ENCODE measurements around the gene BNIP5.

BNIP5 gene

GRCh38 chr6:36283608-36284007, 53.1 kb downstream of the BNIP5 start:
- TF ChIP-seq, protein P1, sequence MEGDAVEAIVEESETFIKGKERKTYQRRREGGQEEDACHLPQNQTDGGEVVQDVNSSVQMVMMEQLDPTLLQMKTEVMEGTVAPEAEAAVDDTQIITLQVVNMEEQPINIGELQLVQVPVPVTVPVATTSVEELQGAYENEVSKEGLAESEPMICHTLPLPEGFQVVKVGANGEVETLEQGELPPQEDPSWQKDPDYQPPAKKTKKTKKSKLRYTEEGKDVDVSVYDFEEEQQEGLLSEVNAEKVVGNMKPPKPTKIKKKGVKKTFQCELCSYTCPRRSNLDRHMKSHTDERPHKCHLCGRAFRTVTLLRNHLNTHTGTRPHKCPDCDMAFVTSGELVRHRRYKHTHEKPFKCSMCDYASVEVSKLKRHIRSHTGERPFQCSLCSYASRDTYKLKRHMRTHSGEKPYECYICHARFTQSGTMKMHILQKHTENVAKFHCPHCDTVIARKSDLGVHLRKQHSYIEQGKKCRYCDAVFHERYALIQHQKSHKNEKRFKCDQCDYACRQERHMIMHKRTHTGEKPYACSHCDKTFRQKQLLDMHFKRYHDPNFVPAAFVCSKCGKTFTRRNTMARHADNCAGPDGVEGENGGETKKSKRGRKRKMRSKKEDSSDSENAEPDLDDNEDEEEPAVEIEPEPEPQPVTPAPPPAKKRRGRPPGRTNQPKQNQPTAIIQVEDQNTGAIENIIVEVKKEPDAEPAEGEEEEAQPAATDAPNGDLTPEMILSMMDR (IDR thresholded peaks at IDR 0.05; ENCODE audit: borderline replicate concordance, control extremely low read depth, extremely low read depth, insufficient read depth, missing control alignments) = no peak
- in situ Hi-C loops (cut with MboI; ENCODE audit: low sequenced_read_pairs, unreplicated experiment) = no loop called here
- no peak for DNase-seq (ENCODE audit: low spot score)

DNA sequence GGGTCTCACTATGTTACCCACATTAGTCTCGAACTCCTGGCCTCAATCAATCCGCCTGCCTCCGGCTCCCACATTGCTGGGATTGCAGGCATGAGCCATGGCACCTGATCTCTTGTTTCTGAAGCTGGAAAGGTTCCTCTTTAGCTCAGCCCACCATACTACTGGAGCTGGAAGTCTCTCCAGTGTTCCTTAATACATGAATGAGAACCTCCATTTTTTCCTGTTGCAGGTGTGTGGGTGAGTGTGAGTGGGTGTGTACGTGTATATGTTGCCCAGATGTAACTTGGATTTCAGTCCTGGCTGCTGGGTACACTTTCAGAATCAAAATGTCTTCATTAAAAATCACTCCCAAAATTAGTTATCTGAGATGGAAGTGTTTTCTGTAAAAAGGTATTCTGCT, 55.7 kb downstream of the BNIP5 start:
- DNase-seq (ENCODE audit: low spot score) = no peak
- in situ Hi-C loops (cut with MboI; ENCODE audit: low sequenced_read_pairs, unreplicated experiment) = no loop called here
- TF ChIP-seq, protein P1 (IDR thresholded peaks at IDR 0.05; ENCODE audit: borderline replicate concordance, control extremely low read depth, extremely low read depth, insufficient read depth, missing control alignments) = no peak

DNA sequence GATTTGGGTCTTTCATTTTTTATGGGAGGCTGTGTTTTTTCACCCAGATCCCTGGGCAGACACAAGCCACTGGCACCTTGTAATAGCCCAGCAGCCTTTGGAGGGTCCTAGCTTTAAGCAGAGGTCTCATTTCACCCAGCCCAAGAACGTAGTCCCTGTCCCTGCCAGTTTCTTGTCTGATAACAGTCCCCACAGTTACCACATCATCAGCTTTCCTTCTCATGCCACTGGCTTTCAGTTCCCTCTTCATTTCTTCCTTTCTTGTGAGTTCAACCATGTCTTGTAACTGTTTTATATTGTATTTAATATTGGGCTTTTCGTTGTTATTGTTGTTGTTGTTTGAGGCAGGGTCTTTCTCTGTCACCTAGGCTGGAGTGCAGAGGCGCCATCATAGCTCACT, 56.2 kb downstream of the BNIP5 start:
- in situ Hi-C loops (cut with MboI; ENCODE audit: low sequenced_read_pairs, unreplicated experiment) = no loop called here

GRCh38 chr6:36277946-36278470, 58.7 kb downstream of the BNIP5 start:
- DNase-seq (ENCODE audit: low spot score) = no peak
- in situ Hi-C loops (cut with MboI; ENCODE audit: low sequenced_read_pairs, unreplicated experiment) = no loop called here
- TF ChIP-seq, protein P1 (IDR thresholded peaks at IDR 0.05; ENCODE audit: borderline replicate concordance, control extremely low read depth, extremely low read depth, insufficient read depth, missing control alignments) = no peak

More for the DNA sequence above, 56.2 kb downstream of the BNIP5 start:
- TF ChIP-seq, protein P1 (IDR thresholded peaks at IDR 0.05; ENCODE audit: borderline replicate concordance, control extremely low read depth, extremely low read depth, insufficient read depth, missing control alignments) = no peak
- no peak for DNase-seq (ENCODE audit: low spot score)

- no peak for DNase-seq (ENCODE audit: low spot score)
- TF ChIP-seq, protein P1 (IDR thresholded peaks at IDR 0.05; ENCODE audit: borderline replicate concordance, control extremely low read depth, extremely low read depth, insufficient read depth, missing control alignments) = no peak
- in situ Hi-C loops (cut with MboI; ENCODE audit: low sequenced_read_pairs, unreplicated experiment) = no loop called here
These were observed 59.8 kb downstream of the BNIP5 start for GRCh38 chr6:36276581-36277536.

DNA sequence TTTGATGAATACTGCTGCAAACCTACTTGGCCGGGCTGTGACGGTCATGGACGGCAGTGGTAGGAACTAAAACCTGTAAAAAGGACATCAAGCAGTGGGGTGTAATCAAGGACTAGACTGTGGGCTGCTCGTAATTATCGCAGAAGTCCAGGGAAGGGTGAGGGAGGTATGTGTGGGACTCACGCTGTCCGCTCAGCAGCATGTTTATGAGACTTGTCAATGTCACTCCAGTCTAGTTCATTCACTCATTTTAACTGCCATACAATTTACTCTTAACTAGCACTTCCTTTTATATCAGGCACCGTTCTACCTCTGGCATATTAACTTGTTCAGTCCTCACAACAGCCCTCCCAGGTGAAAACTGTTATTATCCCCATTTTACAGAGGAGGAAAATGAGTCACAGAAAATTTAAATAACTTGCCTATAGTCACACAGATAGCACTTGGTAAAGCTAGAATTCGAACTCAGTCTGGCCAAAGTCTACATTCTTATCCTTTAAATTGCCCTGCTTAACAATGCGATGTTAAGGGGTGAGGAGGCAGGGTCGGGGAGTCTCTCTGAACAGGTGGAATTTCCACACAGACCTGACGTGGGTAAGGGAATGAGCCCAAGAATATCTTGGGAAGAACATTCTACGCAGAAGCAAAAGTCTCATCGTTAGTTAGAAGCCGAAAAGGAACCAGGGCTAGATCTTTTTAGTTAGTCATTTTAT, 62.7 kb downstream of the BNIP5 start:
- no peak for DNase-seq (ENCODE audit: low spot score)
- in situ Hi-C loops (cut with MboI; ENCODE audit: low sequenced_read_pairs, unreplicated experiment) = no loop called here

More for the DNA sequence above, 62.7 kb downstream of the BNIP5 start:
- TF ChIP-seq, protein P1 (IDR thresholded peaks at IDR 0.05; ENCODE audit: borderline replicate concordance, control extremely low read depth, extremely low read depth, insufficient read depth, missing control alignments) = no peak

All from GM13976 (cell line).